ENCODE measurements around the gene OLIG2. TPM values are rescaled to one million over a fixed set of nuclear protein-coding genes. Genes with fewer than 3 reads are reported as not detected.
A peak's percentile ranks its signal among the peaks of the same experiment; 100 is the strongest.

The OLIG2 gene
- total RNA-seq, 4 donors from 2014 or later, result 0.10 TPM; not detected in 3

DNA sequence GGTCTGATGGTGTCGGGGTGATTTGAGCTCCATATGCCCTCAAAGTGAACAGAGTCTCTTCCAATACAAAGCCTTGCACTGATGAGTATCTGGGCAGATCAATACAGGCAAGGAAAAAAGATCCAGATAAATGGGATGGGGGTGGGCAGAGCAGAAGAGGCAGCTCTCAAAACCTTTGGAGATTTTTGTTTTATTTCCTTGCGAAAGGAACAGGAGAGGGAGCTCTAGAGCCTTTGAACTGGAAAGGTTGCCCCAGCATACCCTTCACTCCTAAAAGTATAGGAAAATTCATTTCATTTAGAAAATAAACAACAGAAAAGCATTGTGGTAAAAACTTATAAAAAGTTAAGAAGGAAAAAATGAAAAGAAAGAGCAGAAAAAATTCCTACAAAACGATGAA is 31.4 kb upstream of the OLIG2 start:
- intact Hi-C loops (cut with DNase I; ENCODE audit: low total_unique reads) (loop anchor here (1.0 kb wide), 1 partner anchor 133 kb away; no protein-coding TSS in a partner anchor), in situ Hi-C loops (cut with MboI; ENCODE audit: low sequenced_read_pairs in 4 of 4) (no loop called here)
- Histone ChIP-seq H3K27ac (no peak overlapping the region), H3K9me3 (no peaks in the 10 kb centered on the region), H3K4me1 (no peaks in the 10 kb centered on the region), H3K4me3 (no peak overlapping the region), H3K27me3 (peaks cover 0 to 21% (median 6%) of the 10 kb centered on the region in 3 donors), H3K36me3 (no peaks in the 10 kb centered on the region)
- ATAC-seq (no peak), DNase-seq (no peak)
- TF ChIP-seq POLR2A (IDR thresholded peaks at IDR 0.05), result no peak
- TF ChIP-seq, protein P1, sequence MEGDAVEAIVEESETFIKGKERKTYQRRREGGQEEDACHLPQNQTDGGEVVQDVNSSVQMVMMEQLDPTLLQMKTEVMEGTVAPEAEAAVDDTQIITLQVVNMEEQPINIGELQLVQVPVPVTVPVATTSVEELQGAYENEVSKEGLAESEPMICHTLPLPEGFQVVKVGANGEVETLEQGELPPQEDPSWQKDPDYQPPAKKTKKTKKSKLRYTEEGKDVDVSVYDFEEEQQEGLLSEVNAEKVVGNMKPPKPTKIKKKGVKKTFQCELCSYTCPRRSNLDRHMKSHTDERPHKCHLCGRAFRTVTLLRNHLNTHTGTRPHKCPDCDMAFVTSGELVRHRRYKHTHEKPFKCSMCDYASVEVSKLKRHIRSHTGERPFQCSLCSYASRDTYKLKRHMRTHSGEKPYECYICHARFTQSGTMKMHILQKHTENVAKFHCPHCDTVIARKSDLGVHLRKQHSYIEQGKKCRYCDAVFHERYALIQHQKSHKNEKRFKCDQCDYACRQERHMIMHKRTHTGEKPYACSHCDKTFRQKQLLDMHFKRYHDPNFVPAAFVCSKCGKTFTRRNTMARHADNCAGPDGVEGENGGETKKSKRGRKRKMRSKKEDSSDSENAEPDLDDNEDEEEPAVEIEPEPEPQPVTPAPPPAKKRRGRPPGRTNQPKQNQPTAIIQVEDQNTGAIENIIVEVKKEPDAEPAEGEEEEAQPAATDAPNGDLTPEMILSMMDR (IDR thresholded peaks at IDR 0.05 in 4 of 5, conservative IDR thresholded peaks at IDR 0.05 in 1 of 5), result peak in 3 of 5 experiments; percentile 25 to 42 (median 40)

GRCh38 chr21:33007747-33008146 is 18.0 kb upstream of the OLIG2 start:
- H3K4me1 ChIP-seq, result no peaks in the 10 kb centered on the region
- intact Hi-C loops (cut with DNase I; ENCODE audit: low total_unique reads), result no loop called here
- H3K9me3 ChIP-seq, result no peaks in the 10 kb centered on the region
- no peak for DNase-seq
- H3K4me3 ChIP-seq, result no peak overlapping the region
- no peak overlapping the region for H3K27ac ChIP-seq
- ATAC-seq, result peak in 1 of 2 donors; percentile 34
- TF ChIP-seq, protein P1 (IDR thresholded peaks at IDR 0.05 in 4 of 5, conservative IDR thresholded peaks at IDR 0.05 in 1 of 5), result no peak
- TF ChIP-seq POLR2A (IDR thresholded peaks at IDR 0.05), result no peak
- H3K27me3 ChIP-seq, result no peaks in the 10 kb centered on the region
- in situ Hi-C loops (cut with MboI; ENCODE audit: low sequenced_read_pairs in 4 of 4), result no loop called here
- no peaks in the 10 kb centered on the region for H3K36me3 ChIP-seq

DNA sequence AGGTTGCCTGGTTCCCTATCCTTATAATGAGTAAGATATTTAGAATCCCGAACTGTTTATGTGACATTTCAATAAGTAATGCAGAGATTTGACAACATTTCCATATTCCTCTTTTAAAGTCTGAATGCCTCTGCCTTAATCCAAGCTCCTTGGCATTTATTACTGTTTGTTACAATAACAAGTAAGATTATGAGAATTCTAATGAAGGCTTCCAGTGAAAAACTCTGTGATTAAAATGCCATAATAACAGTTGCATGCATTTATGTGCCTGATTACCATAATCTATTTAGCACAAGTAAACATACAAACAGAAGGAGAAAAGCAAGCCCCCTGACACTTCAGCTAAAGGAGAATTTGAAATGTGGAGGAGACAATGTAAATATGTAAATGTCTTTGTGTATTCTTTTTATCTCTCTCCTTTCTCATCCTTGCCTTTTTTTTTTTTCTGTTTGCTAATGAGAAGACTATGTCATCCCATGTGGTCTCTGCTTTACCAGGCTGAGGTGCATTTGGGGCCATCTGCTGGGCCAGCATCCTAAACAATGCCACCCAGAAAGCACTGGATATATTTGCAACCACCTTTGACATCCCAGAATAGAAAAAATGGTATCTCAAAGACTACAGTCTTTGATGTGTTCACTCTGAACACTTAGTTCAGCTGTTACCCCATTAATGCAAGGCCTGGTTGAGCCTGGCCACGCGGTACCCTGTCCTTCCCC is 17.2 kb upstream of the OLIG2 start:
- intact Hi-C loops (cut with DNase I; ENCODE audit: low total_unique reads), result no loop called here
- DNase-seq (no peak), ATAC-seq (no peak)
- no peaks in the 10 kb centered on the region for H3K4me1 ChIP-seq
- H3K27ac ChIP-seq, result no peak overlapping the region
- no peaks in the 10 kb centered on the region for H3K27me3 ChIP-seq
- in situ Hi-C loops (cut with MboI; ENCODE audit: low sequenced_read_pairs in 4 of 4), result no loop called here
- no peaks in the 10 kb centered on the region for H3K36me3 ChIP-seq
- TF ChIP-seq, protein P1 (IDR thresholded peaks at IDR 0.05 in 4 of 5, conservative IDR thresholded peaks at IDR 0.05 in 1 of 5), result no peak
- no peak for TF ChIP-seq POLR2A (IDR thresholded peaks at IDR 0.05)
- H3K9me3 ChIP-seq, result no peaks in the 10 kb centered on the region
- H3K4me3 ChIP-seq, result no peak overlapping the region

- Histone ChIP-seq H3K27ac (peak overlapping the region in 3 of 4 donors; percentile 60 to 70 (median 61)), H3K27me3 (peaks cover 0 to 5% (median 5%) of the 10 kb centered on the region in 3 donors), H3K36me3 (no peaks in the 10 kb centered on the region), H3K4me1 (no peaks in the 10 kb centered on the region), H3K4me3 (no peak overlapping the region), H3K9me3 (no peaks in the 10 kb centered on the region)
- ATAC-seq (no peak), DNase-seq (no peak)
- intact Hi-C loops (cut with DNase I; ENCODE audit: low total_unique reads) (loop anchor here (5.0 kb wide), 1 partner anchor 61 kb away; the partner anchor contains the start of gene OLIG1), in situ Hi-C loops (cut with MboI; ENCODE audit: low sequenced_read_pairs in 4 of 4) (no loop called here)
- TF ChIP-seq POLR2A (IDR thresholded peaks at IDR 0.05), result no peak
- TF ChIP-seq, protein P1 (IDR thresholded peaks at IDR 0.05 in 4 of 5, conservative IDR thresholded peaks at IDR 0.05 in 1 of 5), result no peak
These were observed 14.8 kb upstream of the OLIG2 start for GRCh38 chr21:33010931-33011330.

Data from gastrocnemius medialis (tissue), 4 donors.